ENCODE data around the gene GALNT10. TPM values are rescaled to one million over a fixed set of nuclear protein-coding genes. Genes with fewer than 3 reads are reported as not detected.
A peak's percentile ranks its signal among the peaks of the same experiment; 100 is the strongest.

GALNT10 gene
- total RNA-seq, 2 donors from 2014 or later, result 41.7 to 47.4 TPM

DNA sequence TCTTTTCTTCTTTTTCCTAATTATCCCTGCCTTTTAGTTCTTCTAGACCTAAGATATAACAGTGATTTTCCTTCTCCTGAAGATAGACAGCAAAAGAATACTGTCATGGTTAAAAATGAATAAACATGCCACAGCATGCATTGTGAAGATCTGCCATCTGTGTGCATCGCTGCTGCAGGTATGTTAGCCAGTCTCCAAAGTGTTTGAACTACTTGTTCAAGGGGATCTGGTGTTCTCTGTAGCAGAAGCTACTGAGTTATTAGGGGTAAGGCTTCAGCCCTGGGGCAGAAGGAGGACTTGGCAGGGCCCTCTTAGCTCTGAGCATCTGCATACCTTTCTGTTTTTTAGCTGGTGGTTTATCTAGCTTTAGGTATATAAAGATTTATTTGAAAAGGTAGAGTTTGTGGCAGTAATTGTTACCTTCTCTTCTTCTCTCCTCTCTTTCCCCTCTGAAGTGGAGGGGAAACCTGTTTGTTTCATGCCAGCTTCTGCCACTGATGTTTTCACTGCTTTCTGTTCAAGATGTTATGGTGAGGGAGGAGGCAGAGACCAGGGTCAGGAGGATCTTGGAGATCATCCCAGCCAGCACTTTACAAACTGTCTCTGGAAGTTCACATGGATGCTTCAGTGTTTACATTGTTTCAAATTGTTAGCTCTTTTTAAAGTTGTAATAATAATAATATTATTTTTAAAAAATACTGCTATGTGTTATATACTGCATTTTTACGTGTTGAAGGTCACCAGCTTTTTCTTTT is 25.2 kb downstream of the GALNT10 start:
- Mint-ChIP-seq H3K4me1 (ENCODE audit: low read depth) (peaks cover 69% of the 10 kb centered on the region), H3K9me3 (no peaks in the 10 kb centered on the region), H3K36me3 (ENCODE audit: insufficient read depth in 2 of 2) (peaks cover 4 to 11% of the 10 kb centered on the region in 2 donors), H3K4me3 (peak overlapping the region; percentile 48 to 93), H3K27ac (peak overlapping the region; percentile 79), H3K27me3 (ENCODE audit: low read depth) (no peaks in the 10 kb centered on the region)
- ATAC-seq (replicated peaks in 1 of 2) (no peak), DNase-seq (no peak)

DNA sequence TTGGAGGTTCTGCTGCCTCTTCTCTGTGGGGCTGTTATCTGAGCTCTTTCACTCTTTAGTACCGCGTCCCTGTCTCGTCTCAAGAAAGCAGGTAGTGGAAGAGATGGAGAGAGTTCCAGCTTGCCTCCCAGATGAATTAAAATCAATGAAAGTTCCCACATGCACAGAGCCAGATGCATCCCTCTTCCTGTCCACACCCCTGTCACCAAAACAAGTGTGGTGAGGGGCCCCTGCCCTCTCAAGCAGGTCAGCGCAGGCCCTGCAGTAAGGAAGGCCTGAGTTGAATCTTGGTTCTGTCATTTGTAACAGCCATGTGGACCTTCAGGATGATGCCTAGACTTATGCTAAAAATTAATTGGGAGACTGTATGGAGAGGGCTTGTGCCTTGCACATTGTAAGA is 26.9 kb downstream of the GALNT10 start:
- no peak for ATAC-seq (replicated peaks in 1 of 2)
- no peak for DNase-seq
- no peak overlapping the region for H3K4me3 Mint-ChIP-seq
- H3K27me3 Mint-ChIP-seq (ENCODE audit: low read depth), result no peaks in the 10 kb centered on the region
- no peak overlapping the region for H3K27ac Mint-ChIP-seq
- peaks cover 73% of the 10 kb centered on the region for H3K4me1 Mint-ChIP-seq (ENCODE audit: low read depth)
- no peaks in the 10 kb centered on the region for H3K9me3 Mint-ChIP-seq
- peaks cover 7 to 9% of the 10 kb centered on the region in 2 donors for H3K36me3 Mint-ChIP-seq (ENCODE audit: insufficient read depth in 2 of 2)

DNA sequence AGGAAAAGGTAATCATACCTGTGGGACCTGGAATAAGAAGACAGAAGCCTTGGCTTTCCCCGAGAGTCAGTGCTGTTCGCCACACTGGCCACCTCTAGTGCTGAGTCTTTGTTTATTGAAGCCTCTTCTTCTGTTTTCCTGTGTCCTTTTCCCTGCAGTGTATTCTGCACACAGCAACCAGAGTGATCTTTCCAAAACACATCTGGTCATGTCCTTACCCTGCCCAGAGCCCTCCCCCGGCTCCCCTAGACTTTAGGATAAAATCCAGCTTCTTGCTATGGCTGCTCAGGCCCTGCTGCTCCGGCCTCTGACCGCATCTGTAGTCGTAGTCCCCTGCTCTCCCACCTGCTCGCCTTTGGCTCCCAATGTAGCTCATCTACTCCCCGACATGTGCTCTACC is 28.3 kb downstream of the GALNT10 start:
- Mint-ChIP-seq H3K27me3 (ENCODE audit: low read depth) (no peaks in the 10 kb centered on the region), H3K4me1 (ENCODE audit: low read depth) (peaks cover 73% of the 10 kb centered on the region), H3K9me3 (no peaks in the 10 kb centered on the region), H3K27ac (no peak overlapping the region), H3K36me3 (ENCODE audit: insufficient read depth in 2 of 2) (peaks cover 7 to 14% of the 10 kb centered on the region in 2 donors), H3K4me3 (no peak overlapping the region)
- ATAC-seq (replicated peaks in 1 of 2) (no peak), DNase-seq (no peak)

DNA sequence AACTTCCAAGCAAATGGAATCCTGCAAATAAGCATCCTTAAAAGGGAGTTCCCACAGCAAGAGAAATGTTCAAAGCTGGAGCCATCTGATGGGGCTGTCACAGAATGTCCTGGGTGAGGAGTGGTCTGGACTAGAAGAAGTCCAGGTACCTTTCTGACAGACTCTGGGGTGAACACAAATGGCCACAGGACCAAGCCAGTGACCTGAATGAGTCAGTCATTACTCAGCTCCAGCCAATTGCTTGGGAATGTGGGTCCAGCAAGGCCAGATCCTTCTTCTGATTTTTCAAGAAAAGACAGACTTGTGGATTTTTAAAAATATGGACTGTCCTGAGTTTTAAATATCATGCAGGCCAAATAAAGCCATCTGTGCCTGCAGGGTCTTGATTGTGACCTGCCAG is 30.1 kb downstream of the GALNT10 start:
- DNase-seq (no peak), ATAC-seq (replicated peaks in 1 of 2) (no peak)
- H3K9me3 Mint-ChIP-seq, result peaks cover under 1 to 2% of the 10 kb centered on the region in 2 donors
- no peak overlapping the region for H3K27ac Mint-ChIP-seq
- H3K4me3 Mint-ChIP-seq, result no peak overlapping the region
- peaks cover 55% of the 10 kb centered on the region for H3K4me1 Mint-ChIP-seq (ENCODE audit: low read depth)
- H3K36me3 Mint-ChIP-seq (ENCODE audit: insufficient read depth in 2 of 2), result peaks cover 6 to 12% of the 10 kb centered on the region in 2 donors
- H3K27me3 Mint-ChIP-seq (ENCODE audit: low read depth), result no peaks in the 10 kb centered on the region

DNA sequence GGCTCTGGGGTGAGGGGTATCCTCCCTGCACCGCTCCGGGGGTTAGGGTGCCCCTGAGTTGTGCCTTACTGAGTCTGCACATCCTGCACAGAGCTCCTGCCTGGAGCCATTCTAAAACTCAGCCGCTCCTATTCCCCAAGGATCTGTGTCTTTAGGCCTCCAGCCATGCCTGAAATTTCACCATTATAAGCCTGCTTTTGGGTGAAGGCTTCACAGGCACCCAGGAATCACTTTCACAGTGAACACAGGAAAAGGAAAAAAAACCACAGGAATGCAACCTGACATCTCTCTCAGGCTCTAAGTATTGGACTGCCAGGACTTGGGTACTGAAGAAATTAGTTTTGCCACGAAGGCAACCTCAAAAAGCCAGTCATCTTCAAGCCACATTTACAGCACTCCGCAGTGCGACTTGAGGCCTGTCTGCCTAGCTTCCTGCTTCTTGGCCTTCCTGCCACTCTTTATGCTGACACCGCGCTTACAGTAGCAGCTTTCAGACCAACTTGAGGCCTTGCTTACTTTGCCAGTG is 30.9 kb downstream of the GALNT10 start:
- Mint-ChIP-seq H3K27me3 (ENCODE audit: low read depth) (no peaks in the 10 kb centered on the region), H3K4me3 (peak overlapping the region; percentile 18 to 72), H3K36me3 (ENCODE audit: insufficient read depth in 2 of 2) (peaks cover 7 to 15% of the 10 kb centered on the region in 2 donors), H3K27ac (peak overlapping the region; percentile 97), H3K9me3 (peaks cover 2 to 5% of the 10 kb centered on the region in 2 donors), H3K4me1 (ENCODE audit: low read depth) (peaks cover 50% of the 10 kb centered on the region)
- DNase-seq (peak; percentile 59 to 66), ATAC-seq (replicated peaks in 1 of 2) (peak; percentile 95 to 97)

DNA sequence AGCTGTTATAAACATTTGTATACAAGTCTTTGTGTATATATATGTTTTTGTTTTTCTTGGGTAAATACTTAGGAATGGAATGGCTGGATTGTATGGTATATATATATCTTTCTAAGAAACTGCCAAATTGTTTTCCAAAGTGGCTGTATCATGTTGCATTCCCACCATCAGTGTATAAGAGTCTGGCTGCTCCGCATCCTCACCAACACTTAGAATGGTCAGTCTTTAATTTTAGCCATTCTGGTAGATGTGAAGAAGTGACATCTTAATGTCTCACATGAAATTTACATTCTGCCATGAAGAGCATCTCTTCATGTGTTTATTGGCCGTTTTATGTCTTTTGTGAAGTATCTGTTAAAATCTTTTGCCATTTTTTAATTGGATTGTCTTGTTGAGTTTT is 31.9 kb downstream of the GALNT10 start:
- Mint-ChIP-seq H3K27me3 (ENCODE audit: low read depth) (no peaks in the 10 kb centered on the region), H3K4me1 (ENCODE audit: low read depth) (peaks cover 42% of the 10 kb centered on the region), H3K4me3 (peak overlapping the region in 1 of 2 donors; percentile 72), H3K36me3 (ENCODE audit: insufficient read depth in 2 of 2) (peaks cover 13 to 24% of the 10 kb centered on the region in 2 donors), H3K9me3 (peaks cover 5 to 13% of the 10 kb centered on the region in 2 donors), H3K27ac (peak overlapping the region; percentile 97)
- ATAC-seq (replicated peaks in 1 of 2), result no peak
- no peak for DNase-seq

DNA sequence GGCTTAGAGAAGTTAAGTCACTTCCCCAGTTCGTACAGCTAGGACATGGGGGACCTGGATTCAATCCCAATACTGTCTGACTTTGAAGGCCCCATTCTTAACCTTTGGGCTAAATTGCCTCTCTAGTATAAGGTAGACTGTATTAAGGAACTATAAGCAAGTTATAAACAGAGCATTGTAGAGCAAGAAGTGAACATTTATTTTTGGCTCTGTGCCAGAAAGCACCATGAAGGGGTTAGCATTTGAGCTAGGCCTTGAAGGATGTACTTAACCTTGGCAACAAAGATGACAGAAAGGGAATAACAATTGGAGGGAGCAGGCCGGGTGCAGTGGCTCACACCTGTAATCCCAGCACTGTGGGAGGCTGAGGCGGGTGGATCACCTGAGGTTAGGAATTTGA is 32.8 kb downstream of the GALNT10 start:
- Mint-ChIP-seq H3K27me3 (ENCODE audit: low read depth) (no peaks in the 10 kb centered on the region), H3K4me3 (no peak overlapping the region), H3K36me3 (ENCODE audit: insufficient read depth in 2 of 2) (peaks cover 20 to 33% of the 10 kb centered on the region in 2 donors), H3K27ac (no peak overlapping the region), H3K9me3 (peaks cover 7 to 20% of the 10 kb centered on the region in 2 donors), H3K4me1 (ENCODE audit: low read depth) (peaks cover 46% of the 10 kb centered on the region)
- DNase-seq (no peak), ATAC-seq (replicated peaks in 1 of 2) (no peak)

DNA sequence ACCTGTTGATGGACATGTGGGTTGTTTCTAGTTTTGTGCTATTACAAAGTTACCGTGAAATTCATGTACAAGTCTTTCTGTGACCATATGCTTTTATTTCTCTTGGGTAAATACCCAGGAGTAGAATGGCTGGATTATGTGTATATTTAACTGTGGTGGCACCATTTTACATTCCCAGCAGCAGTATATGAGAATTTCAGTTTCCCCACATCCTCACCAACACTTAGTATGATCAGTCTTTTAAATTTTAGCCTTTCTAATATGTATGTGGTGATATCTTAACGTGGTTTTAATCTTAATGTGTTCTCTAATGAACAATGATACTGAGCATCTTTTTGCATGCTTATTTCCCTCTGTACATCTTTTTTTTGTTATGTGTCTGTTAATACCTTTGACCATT is 36.6 kb downstream of the GALNT10 start:
- no peak for DNase-seq
- Mint-ChIP-seq H3K36me3 (ENCODE audit: insufficient read depth in 2 of 2) (peaks cover 18 to 42% of the 10 kb centered on the region in 2 donors), H3K27me3 (ENCODE audit: low read depth) (no peaks in the 10 kb centered on the region), H3K4me1 (ENCODE audit: low read depth) (peaks cover 45% of the 10 kb centered on the region), H3K27ac (no peak overlapping the region), H3K4me3 (no peak overlapping the region), H3K9me3 (peaks cover 7 to 20% of the 10 kb centered on the region in 2 donors)
- ATAC-seq (replicated peaks in 1 of 2), result no peak

DNA sequence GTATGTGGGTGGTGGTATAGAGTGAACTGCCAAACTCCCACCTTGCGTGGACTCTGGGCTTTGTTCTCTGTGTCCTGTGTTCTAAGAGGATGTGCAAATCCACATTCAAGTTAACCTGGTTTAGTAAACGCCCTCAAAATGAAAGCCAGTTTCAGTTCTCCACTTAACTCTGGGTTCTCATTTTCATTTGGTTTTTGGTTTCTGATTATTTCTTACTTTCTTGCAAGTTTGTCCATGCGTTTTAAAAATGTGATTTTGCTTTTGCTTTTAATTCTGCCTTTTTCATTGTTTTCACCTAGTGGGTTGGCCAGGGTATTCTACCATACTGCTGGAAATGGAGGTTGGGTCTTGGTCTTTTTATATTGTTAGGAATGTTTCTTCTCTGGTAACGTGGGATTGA is 38.2 kb downstream of the GALNT10 start:
- no peak for DNase-seq
- peaks cover 7 to 20% of the 10 kb centered on the region in 2 donors for H3K9me3 Mint-ChIP-seq
- peaks cover 18 to 35% of the 10 kb centered on the region in 2 donors for H3K36me3 Mint-ChIP-seq (ENCODE audit: insufficient read depth in 2 of 2)
- peak; percentile 58 for ATAC-seq (replicated peaks in 1 of 2)
- peak overlapping the region; percentile 43 to 56 for H3K4me3 Mint-ChIP-seq
- peaks cover 30% of the 10 kb centered on the region for H3K4me1 Mint-ChIP-seq (ENCODE audit: low read depth)
- peak overlapping the region; percentile 56 for H3K27ac Mint-ChIP-seq
- H3K27me3 Mint-ChIP-seq (ENCODE audit: low read depth), result no peaks in the 10 kb centered on the region

DNA sequence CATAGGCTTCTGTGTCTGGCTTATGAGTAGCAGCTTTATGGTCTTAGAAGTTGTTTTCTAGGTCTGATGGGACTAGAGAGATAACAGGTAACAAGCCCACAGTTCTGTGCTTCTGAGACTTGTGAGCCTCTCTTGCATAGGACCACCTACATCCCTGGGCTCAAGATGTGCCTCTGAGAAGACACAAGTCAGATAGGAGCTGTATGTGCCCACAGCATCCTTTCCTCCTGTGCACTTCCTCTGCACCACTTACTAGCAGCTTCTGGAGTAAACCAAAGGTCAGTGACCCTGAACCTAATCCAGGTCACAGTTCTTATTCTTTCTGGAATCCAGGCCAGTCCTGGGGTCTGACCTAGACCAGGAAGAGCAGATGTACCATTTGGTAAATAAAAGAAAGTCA is 40.0 kb downstream of the GALNT10 start:
- Mint-ChIP-seq H3K36me3 (ENCODE audit: insufficient read depth in 2 of 2) (peaks cover 18 to 35% of the 10 kb centered on the region in 2 donors), H3K4me3 (no peak overlapping the region), H3K4me1 (ENCODE audit: low read depth) (peaks cover 42% of the 10 kb centered on the region), H3K27me3 (ENCODE audit: low read depth) (no peaks in the 10 kb centered on the region), H3K9me3 (peaks cover 7 to 19% of the 10 kb centered on the region in 2 donors), H3K27ac (no peak overlapping the region)
- DNase-seq (no peak), ATAC-seq (replicated peaks in 1 of 2) (no peak)

DNA sequence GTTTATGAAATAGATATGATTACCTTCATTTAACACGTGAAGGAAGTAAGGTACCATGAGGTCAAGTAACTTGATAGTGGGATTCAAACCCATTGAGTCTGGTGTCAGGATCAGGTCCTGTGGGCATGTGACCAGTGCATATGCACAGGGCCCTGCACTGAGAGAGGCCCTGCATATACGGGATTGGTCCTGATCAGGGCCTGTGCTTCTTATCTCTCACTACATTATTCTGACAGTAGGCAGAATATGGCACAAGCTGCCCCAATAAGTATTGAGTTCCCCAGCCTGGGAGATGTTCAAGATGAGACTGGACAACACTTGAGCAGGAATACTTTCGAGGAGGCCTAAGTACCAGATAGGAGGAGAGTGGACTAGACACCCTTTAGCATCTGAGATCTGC is 44.0 kb downstream of the GALNT10 start:
- Mint-ChIP-seq H3K4me3 (no peak overlapping the region), H3K27ac (no peak overlapping the region), H3K36me3 (ENCODE audit: insufficient read depth in 2 of 2) (peaks cover 0 to 6% of the 10 kb centered on the region in 2 donors), H3K4me1 (ENCODE audit: low read depth) (peaks cover 51% of the 10 kb centered on the region), H3K27me3 (ENCODE audit: low read depth) (no peaks in the 10 kb centered on the region), H3K9me3 (no peaks in the 10 kb centered on the region)
- DNase-seq (no peak), ATAC-seq (replicated peaks in 1 of 2) (no peak)

DNA sequence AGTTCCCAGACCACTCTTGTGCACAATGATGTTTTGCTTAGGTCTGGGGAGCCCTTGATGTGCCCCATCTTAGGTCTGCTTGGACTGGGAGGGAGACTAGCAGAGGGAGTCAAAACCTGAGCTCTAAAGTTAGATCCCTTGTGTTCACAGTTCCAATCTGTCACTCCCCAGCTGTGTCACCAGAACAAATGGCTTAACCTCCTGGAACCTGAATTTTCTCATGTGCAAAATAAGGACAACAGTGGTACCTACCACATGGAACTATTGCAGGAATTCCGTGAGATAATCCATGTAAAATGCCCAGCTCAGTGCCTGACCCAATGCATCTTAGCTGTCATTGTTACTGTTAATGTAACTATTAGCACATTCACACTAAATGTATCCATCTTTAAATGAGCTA is 45.5 kb downstream of the GALNT10 start:
- H3K27me3 Mint-ChIP-seq (ENCODE audit: low read depth), result no peaks in the 10 kb centered on the region
- no peaks in the 10 kb centered on the region for H3K9me3 Mint-ChIP-seq
- H3K4me1 Mint-ChIP-seq (ENCODE audit: low read depth), result peaks cover 40% of the 10 kb centered on the region
- peaks cover 0 to 4% of the 10 kb centered on the region in 2 donors for H3K36me3 Mint-ChIP-seq (ENCODE audit: insufficient read depth in 2 of 2)
- no peak overlapping the region for H3K4me3 Mint-ChIP-seq
- DNase-seq (no peak), ATAC-seq (replicated peaks in 1 of 2) (no peak)
- H3K27ac Mint-ChIP-seq, result no peak overlapping the region

DNA sequence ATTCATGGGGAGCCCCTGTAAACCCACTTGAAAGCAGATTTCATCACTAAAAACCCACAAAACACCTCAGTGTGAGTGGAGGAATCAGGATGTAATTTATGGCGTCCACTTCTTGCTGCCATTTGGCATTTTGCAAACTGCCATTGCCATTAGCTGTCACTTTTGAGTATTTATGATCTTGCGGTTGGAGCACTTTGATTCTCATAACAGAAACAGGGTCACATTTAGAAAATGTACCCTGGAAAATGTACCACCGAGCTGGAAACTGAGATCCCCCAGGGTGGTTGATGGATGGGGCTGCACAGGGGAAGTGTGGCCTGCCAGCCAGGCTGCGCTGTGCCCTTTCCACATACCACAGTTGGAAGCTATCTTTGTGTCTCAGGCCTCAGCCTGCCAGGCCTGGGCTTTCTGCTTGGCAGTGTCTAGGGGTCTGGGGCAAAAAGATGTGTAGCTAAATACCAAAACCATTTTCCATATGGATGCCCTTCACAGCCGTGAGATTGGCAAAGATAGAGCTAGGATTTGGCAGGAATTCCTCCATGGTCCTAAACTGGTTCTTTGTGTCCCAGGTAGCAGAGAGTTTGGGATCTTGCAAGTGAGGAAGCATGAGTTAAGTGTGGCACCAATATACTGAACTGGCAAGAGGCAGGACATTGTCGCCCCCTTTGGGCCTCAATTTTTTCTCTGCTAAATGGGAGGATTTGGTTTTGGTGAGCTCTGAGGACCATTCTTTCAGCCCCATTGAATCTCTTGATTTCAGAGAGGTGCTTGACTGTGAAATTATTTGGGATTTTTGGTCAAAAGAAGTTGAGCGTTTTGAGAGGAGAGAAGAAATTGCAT is 46.2 kb downstream of the GALNT10 start:
- H3K9me3 Mint-ChIP-seq, result no peaks in the 10 kb centered on the region
- H3K36me3 Mint-ChIP-seq (ENCODE audit: insufficient read depth in 2 of 2), result no peaks in the 10 kb centered on the region
- H3K27me3 Mint-ChIP-seq (ENCODE audit: low read depth), result no peaks in the 10 kb centered on the region
- DNase-seq, result peak; percentile 18 to 27
- peaks cover 40% of the 10 kb centered on the region for H3K4me1 Mint-ChIP-seq (ENCODE audit: low read depth)
- peak overlapping the region in 1 of 2 donors; percentile 32 for H3K4me3 Mint-ChIP-seq
- ATAC-seq (replicated peaks in 1 of 2), result peak; percentile 53 to 58
- no peak overlapping the region for H3K27ac Mint-ChIP-seq
